Osteoblast (primary cell): ENCODE results near the gene TMC3. TPM values are rescaled to one million over a fixed set of nuclear protein-coding genes. Genes with fewer than 3 reads are reported as not detected.

Experiments used
- DNase-seq: peaks from one replicate; pipeline ENCODE4 v3.0.0; 2011; ENCODE audit warnings: low spot score, mixed read lengths; ENCODE audit not compliant: insufficient read length; ENCODE audit errors: missing footprints
- H2AFZ ChIP-seq: 2 replicates; pipeline ENCODE4 v1.6.0; 2011; ENCODE audit warnings: mild to moderate bottlenecking, low read length
- H3K27ac ChIP-seq: 2 replicates; pipeline ENCODE4 v1.5.1; 2011; ENCODE audit warnings: mild to moderate bottlenecking, low read depth, low read length, moderate library complexity
- H3K27me3 ChIP-seq: 2 replicates; pipeline ENCODE4 v1.6.0; 2012; ENCODE audit warnings: mild to moderate bottlenecking, control low read depth, inconsistent platforms, low read length, moderate library complexity; ENCODE audit not compliant: insufficient read depth
- H3K36me3 ChIP-seq: 2 replicates; pipeline ENCODE4 v1.5.1; 2011; ENCODE audit warnings: mild to moderate bottlenecking, low read length, control low read depth, moderate library complexity; ENCODE audit not compliant: insufficient read depth
- H3K4me1 ChIP-seq: 2 replicates; pipeline ENCODE4 v1.5.1; 2011; ENCODE audit warnings: mild to moderate bottlenecking, low read length, control low read depth, moderate library complexity; ENCODE audit not compliant: insufficient read depth
- H3K4me2 ChIP-seq: 2 replicates; pipeline ENCODE4 v1.6.0; 2011; ENCODE audit warnings: mild to moderate bottlenecking, low read length; ENCODE audit not compliant: insufficient read depth
- H3K4me3 ChIP-seq: fragments of 200-600 bp; sonication (generic); 3 replicates; pipeline ENCODE4 v1.5.1; 2012; ENCODE audit warnings: mild to moderate bottlenecking, low read length, inconsistent platforms; ENCODE audit not compliant: insufficient read depth
- H3K79me2 ChIP-seq: 2 replicates; pipeline ENCODE4 v1.6.0; 2012; ENCODE audit warnings: mild to moderate bottlenecking, low read length, control low read depth, inconsistent platforms; ENCODE audit not compliant: insufficient read depth
- H3K9me3 ChIP-seq: 2 replicates; pipeline ENCODE4 v1.5.1; 2011; ENCODE audit warnings: low read depth, low read length, control low read depth
- H4K20me1 ChIP-seq: 2 replicates; pipeline ENCODE4 v1.6.0; 2012; ENCODE audit warnings: mild to moderate bottlenecking, low read length, control low read depth; ENCODE audit not compliant: insufficient read depth
- total RNA-seq: library from RNA; depleted of rRNA; stranded (reverse); fragments of >200 nt; gene quantifications from 2 replicates; pipeline ENCODE4 v1.2.3, GENCODE V29; 2012
- TF ChIP-seq, protein P1 (sequence below): IDR thresholded peaks from 2 replicates; pipeline ENCODE4 v1.5.1; 2011; ENCODE audit warnings: mild to moderate bottlenecking, low read depth, low read length, moderate library complexity; ENCODE audit errors: extremely low read depth

TMC3 gene
- total RNA-seq, 1 donor: not detected

DNA sequence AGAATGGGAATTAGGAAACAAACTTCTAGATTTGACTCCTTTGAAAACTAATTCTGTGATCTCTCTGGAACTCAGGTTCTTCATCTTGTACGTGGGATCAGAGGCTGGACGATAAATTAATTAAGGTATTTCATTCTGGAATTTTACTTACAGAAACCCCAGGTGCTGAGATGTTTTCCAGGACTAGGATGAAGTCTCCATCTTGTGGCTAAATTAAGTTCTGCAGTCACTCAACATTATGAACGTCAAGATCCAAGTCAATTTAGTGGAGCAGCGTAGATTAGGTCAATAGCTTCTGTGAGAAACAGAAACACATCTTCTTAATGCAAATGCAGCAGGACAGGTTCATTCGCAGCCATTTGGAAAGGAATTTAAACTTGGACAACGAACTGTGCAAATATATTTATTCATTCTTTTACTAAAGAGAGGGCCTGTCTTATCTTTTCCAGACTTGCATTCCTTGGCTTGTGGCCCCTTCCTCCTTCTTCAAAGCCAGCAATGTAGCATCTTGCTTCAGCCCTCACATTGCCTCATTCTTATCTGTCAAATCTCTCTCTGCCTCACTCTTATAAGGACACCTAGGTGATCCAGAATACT is 26.7 kb upstream of the TMC3 start:
- H2AFZ ChIP-seq: no peak overlapping the region
- H4K20me1 ChIP-seq: no peaks in the 10 kb centered on the region
- H3K79me2 ChIP-seq: no peaks in the 10 kb centered on the region
- no peak overlapping the region for H3K27ac ChIP-seq
- H3K9me3 ChIP-seq: no peaks in the 10 kb centered on the region
- no peaks in the 10 kb centered on the region for H3K36me3 ChIP-seq
- no peak for DNase-seq
- H3K4me2 ChIP-seq: no peak overlapping the region
- H3K4me1 ChIP-seq: peaks cover 2% of the 10 kb centered on the region
- H3K4me3 ChIP-seq: no peak overlapping the region
- no peaks in the 10 kb centered on the region for H3K27me3 ChIP-seq
- TF ChIP-seq, protein P1, sequence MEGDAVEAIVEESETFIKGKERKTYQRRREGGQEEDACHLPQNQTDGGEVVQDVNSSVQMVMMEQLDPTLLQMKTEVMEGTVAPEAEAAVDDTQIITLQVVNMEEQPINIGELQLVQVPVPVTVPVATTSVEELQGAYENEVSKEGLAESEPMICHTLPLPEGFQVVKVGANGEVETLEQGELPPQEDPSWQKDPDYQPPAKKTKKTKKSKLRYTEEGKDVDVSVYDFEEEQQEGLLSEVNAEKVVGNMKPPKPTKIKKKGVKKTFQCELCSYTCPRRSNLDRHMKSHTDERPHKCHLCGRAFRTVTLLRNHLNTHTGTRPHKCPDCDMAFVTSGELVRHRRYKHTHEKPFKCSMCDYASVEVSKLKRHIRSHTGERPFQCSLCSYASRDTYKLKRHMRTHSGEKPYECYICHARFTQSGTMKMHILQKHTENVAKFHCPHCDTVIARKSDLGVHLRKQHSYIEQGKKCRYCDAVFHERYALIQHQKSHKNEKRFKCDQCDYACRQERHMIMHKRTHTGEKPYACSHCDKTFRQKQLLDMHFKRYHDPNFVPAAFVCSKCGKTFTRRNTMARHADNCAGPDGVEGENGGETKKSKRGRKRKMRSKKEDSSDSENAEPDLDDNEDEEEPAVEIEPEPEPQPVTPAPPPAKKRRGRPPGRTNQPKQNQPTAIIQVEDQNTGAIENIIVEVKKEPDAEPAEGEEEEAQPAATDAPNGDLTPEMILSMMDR: peak; percentile 80

DNA sequence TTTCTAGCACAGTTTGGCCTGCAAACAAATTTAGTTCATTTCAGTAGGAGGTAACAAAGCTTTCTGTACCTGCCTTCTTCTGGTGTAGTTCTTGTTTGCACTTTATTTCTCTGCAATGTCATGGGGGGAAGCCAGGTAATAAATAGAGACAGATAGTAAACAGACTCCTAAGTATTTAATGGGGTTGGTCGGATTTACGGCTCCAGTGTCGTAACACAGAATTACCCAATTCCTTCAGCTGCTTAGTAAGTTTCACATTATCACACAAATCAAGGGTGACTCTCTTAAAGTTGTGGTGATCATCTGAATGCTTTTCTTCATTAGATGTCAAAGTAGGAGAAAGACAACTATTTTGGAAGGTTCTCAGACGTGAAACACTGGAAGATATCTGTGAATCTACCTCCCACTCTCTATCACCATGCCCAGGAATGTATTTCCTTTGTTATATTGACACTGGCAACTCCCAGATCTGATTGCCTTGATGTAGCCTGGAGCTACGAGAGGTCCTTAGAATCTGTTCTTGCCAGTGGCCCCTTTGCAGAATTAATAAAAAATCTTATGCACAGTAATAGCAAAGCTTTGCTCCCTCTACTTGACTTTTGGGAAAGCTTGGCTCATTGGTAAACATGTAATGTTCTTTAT is 25.0 kb upstream of the TMC3 start:
- H3K27me3 ChIP-seq: no peaks in the 10 kb centered on the region
- no peaks in the 10 kb centered on the region for H4K20me1 ChIP-seq
- H3K79me2 ChIP-seq: no peaks in the 10 kb centered on the region
- TF ChIP-seq, protein P1: no peak
- H3K4me1 ChIP-seq: peaks cover 2% of the 10 kb centered on the region
- H3K4me2 ChIP-seq: peak overlapping the region; percentile 15
- H3K27ac ChIP-seq: no peak overlapping the region
- H2AFZ ChIP-seq: no peak overlapping the region
- no peaks in the 10 kb centered on the region for H3K9me3 ChIP-seq
- H3K4me3 ChIP-seq: no peak overlapping the region
- DNase-seq: no peak
- H3K36me3 ChIP-seq: no peaks in the 10 kb centered on the region

DNA sequence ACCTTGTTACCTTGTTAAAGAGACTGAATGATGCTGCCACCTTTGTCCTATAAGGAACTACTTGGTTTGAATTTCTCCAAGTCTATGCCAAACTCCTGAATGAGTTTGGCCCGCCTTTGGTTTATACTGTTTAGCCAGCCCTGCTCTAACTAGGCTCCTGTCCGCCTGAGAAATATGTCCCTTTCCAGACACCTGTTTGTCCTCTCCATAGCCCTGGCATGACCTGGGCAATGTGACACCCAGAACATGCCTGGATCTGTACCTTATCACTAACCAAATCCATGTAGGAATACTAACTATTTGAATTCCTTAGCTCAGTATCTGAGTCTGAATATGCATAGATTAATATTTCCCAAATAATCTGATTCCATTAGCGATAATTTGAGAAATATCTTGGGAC is 24.4 kb upstream of the TMC3 start:
- H3K4me1 ChIP-seq: peaks cover 2% of the 10 kb centered on the region
- no peak for DNase-seq
- H4K20me1 ChIP-seq: no peaks in the 10 kb centered on the region
- H2AFZ ChIP-seq: no peak overlapping the region
- H3K36me3 ChIP-seq: no peaks in the 10 kb centered on the region
- H3K27me3 ChIP-seq: no peaks in the 10 kb centered on the region
- no peaks in the 10 kb centered on the region for H3K9me3 ChIP-seq
- H3K27ac ChIP-seq: no peak overlapping the region
- H3K79me2 ChIP-seq: no peaks in the 10 kb centered on the region
- H3K4me3 ChIP-seq: no peak overlapping the region
- no peak overlapping the region for H3K4me2 ChIP-seq
- TF ChIP-seq, protein P1: no peak

DNA sequence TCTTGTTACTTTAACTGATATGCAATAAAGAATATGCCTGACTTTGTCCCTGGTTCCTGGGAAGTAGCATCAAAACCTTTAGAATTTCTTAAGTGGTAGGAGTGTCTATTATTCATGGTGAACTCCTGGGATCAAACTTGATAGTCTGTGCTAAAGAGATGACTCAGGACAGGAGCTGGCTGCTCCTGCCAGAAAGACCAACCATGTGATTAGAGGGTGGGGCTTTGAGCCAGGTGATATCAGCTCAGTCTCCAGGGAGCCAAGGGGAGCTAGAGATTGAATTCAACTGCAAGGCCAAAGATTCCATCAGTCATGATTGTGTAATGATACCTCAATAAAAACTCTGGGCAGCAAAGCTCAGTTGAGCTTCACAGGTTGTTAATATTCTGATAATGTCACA is 20.6 kb upstream of the TMC3 start:
- Histone ChIP-seq H3K36me3 (no peaks in the 10 kb centered on the region), H3K27me3 (no peaks in the 10 kb centered on the region), H3K79me2 (no peaks in the 10 kb centered on the region), H3K4me2 (no peak overlapping the region), H2AFZ (no peak overlapping the region), H4K20me1 (no peaks in the 10 kb centered on the region), H3K4me1 (peaks cover 2% of the 10 kb centered on the region), H3K27ac (no peak overlapping the region), H3K9me3 (no peaks in the 10 kb centered on the region), H3K4me3 (no peak overlapping the region)
- TF ChIP-seq, protein P1: no peak
- DNase-seq: no peak
